ENCODE measurements around the gene NEGR1. TPM values are rescaled to one million over a fixed set of nuclear protein-coding genes. Genes with fewer than 3 reads are reported as not detected.

NEGR1 gene
- total and polyA plus RNA-seq, 2 donors (not counting 3 experiments of a cell fraction or from before 2014, with no cell fraction given) = 6.8 to 21.8 TPM

DNA sequence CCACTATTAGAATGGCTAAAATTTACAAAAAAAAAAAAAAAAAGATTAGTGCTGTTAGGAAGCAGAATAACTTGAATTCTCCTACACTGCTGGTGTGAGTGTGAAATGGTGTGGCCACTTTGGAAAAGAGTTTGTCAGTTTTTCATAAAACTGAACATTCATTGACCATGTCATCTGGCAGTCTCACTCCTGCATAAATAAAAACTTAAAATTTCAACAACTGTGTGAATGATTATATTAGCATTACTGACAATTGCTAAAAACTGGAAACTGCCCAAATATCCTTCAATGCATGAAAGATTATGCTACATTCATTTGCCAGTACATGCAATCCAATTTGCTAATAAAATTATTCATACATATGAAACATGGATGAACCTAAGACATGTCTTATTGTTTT is 570.9 kb downstream of the NEGR1 start:
- Histone ChIP-seq H3K9me1 (replicated peaks; ENCODE audit: control insufficient read depth, extremely low read depth, insufficient read depth, low read length) (no peaks in the 10 kb centered on the region), H3K4me1 (ENCODE audit: control insufficient read depth, extremely low read depth, insufficient read depth, low read length) (no peaks in the 10 kb centered on the region), H2AFZ (ENCODE audit: low read depth, low read length) (no peak overlapping the region), H3K27me3 (ENCODE audit: control insufficient read depth in 2 of 2, insufficient read depth in 2 of 2, low read length in 2 of 2) (no peaks in the 10 kb centered on the region), H3K79me2 (ENCODE audit: control insufficient read depth, insufficient read depth, low read length) (no peaks in the 10 kb centered on the region), H3K4me3 (replicated peaks in 1 of 3; ENCODE audit: insufficient read depth in 1 of 3, low read depth in 1 of 3, low read length in 3 of 3) (no peak overlapping the region), H3K36me3 (ENCODE audit: control insufficient read depth in 2 of 2, extremely low read depth in 1 of 2, insufficient read depth in 2 of 2, low read length in 2 of 2) (no peaks in the 10 kb centered on the region), H3K9me3 (replicated peaks; ENCODE audit: control insufficient read depth, insufficient read depth, low read length) (no peaks in the 10 kb centered on the region), H3K9ac (replicated peaks; ENCODE audit: extremely low read depth, insufficient read depth, low read length) (no peak overlapping the region), H3K4me2 (ENCODE audit: insufficient read depth, low read length) (no peak overlapping the region), H3K27ac (ENCODE audit: insufficient read depth, low read depth, low read length) (no peak overlapping the region), H4K20me1 (replicated peaks; ENCODE audit: control insufficient read depth, extremely low read depth, insufficient read depth, low read length) (no peaks in the 10 kb centered on the region)
- dilution Hi-C loops (cut with MboI; ENCODE audit: extremely low pct_ligation_motif_present, low sequenced_read_pairs) (no loop called here), intact Hi-C loops (cut with micrococcal nuclease) (no loop called here)
- TF ChIP-seq POLR2AphosphoS5 (IDR thresholded peaks at IDR 0.05; ENCODE audit: insufficient read depth, low read depth, low read length) = no peak
- TF ChIP-seq CTCF (IDR thresholded peaks at IDR 0.05; ENCODE audit: extremely low read depth in 1 of 2, insufficient read depth in 1 of 2, low read depth in 1 of 2, low read length in 2 of 2) = no peak
- TF ChIP-seq JUN (IDR thresholded peaks at IDR 0.05; ENCODE audit: borderline replicate concordance, insufficient read depth, insufficient read length, low read depth) = no peak
- TF ChIP-seq MAX (IDR thresholded peaks at IDR 0.05; ENCODE audit: insufficient read depth, insufficient read length) = no peak
- TF ChIP-seq POLR2A (IDR thresholded peaks at IDR 0.05; ENCODE audit: low read depth, low read length) = no peak
- no peak for TF ChIP-seq FOS (IDR thresholded peaks at IDR 0.05; ENCODE audit: borderline replicate concordance, insufficient read depth, low read length)
- TF ChIP-seq GATA2 (IDR thresholded peaks at IDR 0.05; ENCODE audit: insufficient read depth, insufficient read length, low read depth, low read length) = no peak
- no peak for TF ChIP-seq MYC (IDR thresholded peaks at IDR 0.05; ENCODE audit: low read depth, low read length)
- no peak for TF ChIP-seq EZH2 (IDR thresholded peaks at IDR 0.05; ENCODE audit: borderline replicate concordance, low read depth, low read length, severe bottlenecking)
- CTCF ChIA-PET = no interaction called here
- POLR2A ChIA-PET = no interaction called here
- FAIRE-seq = no peak
- BruUV-seq (replicated peaks) = no TSS peak
- no peak for DNase-seq (ENCODE audit: low read depth, low spot score)
